Neutrophil (primary cell): ENCODE data around the gene SH3GL3.

ENCODE experiments used
- H3K27ac ChIP-seq: fragments of 200-600 bp; sonication (generic); 2 replicates; pipeline ENCODE4 v1.5.1; 2016; ENCODE audit warnings: mild to moderate bottlenecking, moderate library complexity
- H3K27me3 ChIP-seq: fragments of 200-600 bp; sonication (generic); 2 replicates; pipeline ENCODE4 v1.6.0; 2016; ENCODE audit warnings: mild to moderate bottlenecking
- H3K36me3 ChIP-seq: fragments of 200-600 bp; sonication (generic); 2 replicates; pipeline ENCODE4 v1.5.1; 2017
- H3K4me1 ChIP-seq, 2 experiments: fragments of 200-600 bp in 1 of 2; sonication (generic) in 1 of 2; 1 replicate in 1 of 2; 2 replicates in 1 of 2; pipeline versions ENCODE4 v1.5.1 to v1.6.1; 2013 to 2016; ENCODE audit warnings: low read depth in 1 of 2, low read length in 1 of 2, mild to moderate bottlenecking in 1 of 2, moderate library complexity in 1 of 2; ENCODE audit not compliant: control insufficient read depth in 1 of 2, insufficient read depth in 1 of 2
- H3K4me3 ChIP-seq, 2 experiments: fragments of 200-600 bp in 1 of 2; sonication (generic) in 1 of 2; 1 replicate in 1 of 2; 2 replicates in 1 of 2; pipeline ENCODE4 v1.5.1; 2013 to 2016; ENCODE audit warnings: low read depth in 1 of 2, low read length in 1 of 2, mild to moderate bottlenecking in 1 of 2, moderate library complexity in 1 of 2
- H3K9me3 ChIP-seq: fragments of 200-600 bp; sonication (generic); 2 replicates; pipeline ENCODE4 v1.5.1; 2016
- CTCF ChIP-seq: fragments of 200-600 bp; sonication (generic); IDR thresholded peaks from 2 replicates; pipeline ENCODE4 v1.5.1; 2016; ENCODE audit warnings: antibody characterized with exemption

SH3GL3 gene, protein sequence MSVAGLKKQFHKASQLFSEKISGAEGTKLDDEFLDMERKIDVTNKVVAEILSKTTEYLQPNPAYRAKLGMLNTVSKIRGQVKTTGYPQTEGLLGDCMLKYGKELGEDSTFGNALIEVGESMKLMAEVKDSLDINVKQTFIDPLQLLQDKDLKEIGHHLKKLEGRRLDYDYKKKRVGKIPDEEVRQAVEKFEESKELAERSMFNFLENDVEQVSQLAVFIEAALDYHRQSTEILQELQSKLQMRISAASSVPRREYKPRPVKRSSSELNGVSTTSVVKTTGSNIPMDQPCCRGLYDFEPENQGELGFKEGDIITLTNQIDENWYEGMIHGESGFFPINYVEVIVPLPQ

DNA sequence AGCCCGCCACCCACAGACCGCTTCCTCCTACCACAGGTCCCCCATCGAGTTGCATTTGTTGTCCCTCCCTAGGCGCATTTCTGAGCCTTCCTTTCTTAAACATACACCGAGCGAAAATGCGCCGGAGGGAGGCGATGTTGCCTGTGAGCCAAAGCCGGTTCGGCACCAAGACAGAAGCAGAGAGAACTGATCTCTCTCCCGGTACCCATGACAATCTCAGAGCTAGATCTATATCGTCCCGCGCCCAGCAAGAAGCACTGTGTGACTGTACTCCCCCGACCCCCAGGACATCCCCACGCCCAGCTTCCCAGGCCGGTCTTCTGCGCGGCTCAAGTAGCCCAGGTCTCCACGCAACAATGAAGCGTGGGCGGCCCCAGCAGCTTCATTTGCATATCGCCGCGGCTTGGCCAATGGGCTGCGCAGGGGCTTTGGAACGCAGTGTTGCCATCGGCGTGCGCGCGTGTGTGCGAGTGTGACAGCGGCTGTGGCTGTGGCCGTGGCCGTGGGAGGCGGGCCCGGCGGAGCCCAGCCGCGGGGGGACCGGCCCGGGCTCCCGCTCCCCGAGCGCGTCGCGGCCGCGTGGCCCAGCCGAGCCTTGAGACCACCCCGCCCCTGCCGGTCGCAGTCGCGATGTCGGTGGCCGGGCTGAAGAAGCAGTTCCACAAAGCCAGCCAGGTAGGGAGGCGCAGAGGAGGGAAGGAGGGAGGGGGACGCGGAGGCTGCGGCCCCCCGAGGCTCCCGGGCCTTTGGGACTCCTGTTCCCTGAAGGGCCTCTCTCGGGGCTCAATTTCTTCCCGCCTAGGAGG is at the start of gene SH3GL3:
Gene SH3GL3 (plus strand): TSS at position 438 of the 806 bp plus-strand sequence. CDS start 193 bp downstream, at position 631.
- Histone ChIP-seq H3K36me3 (no peaks in the 10 kb centered on the region), H3K4me1 (peaks cover 0 to 8% of the 10 kb centered on the region in 2 experiments), H3K27me3 (peaks cover 62% of the 10 kb centered on the region), H3K4me3 (no peak within 1 kb of the TSS), H3K9me3 (no peaks in the 10 kb centered on the region), H3K27ac (no peak within 1 kb of the TSS)
- TF ChIP-seq CTCF = no peak

GRCh38 chr15:83398626-83399025 is 48.5 kb upstream of the SH3GL3 start:
- TF ChIP-seq CTCF = no peak
- Histone ChIP-seq H3K4me1 (no peaks in the 10 kb centered on the region), H3K9me3 (no peaks in the 10 kb centered on the region), H3K4me3 (no peak overlapping the region), H3K27ac (no peak overlapping the region), H3K27me3 (peaks cover 16% of the 10 kb centered on the region), H3K36me3 (no peaks in the 10 kb centered on the region)

- Histone ChIP-seq H3K27ac (no peak overlapping the region), H3K4me1 (no peaks in the 10 kb centered on the region), H3K9me3 (no peaks in the 10 kb centered on the region), H3K4me3 (no peak overlapping the region), H3K27me3 (no peaks in the 10 kb centered on the region), H3K36me3 (no peaks in the 10 kb centered on the region)
- no peak for TF ChIP-seq CTCF
These were observed 43.0 kb upstream of the SH3GL3 start for GRCh38 chr15:83404121-83404520.

DNA sequence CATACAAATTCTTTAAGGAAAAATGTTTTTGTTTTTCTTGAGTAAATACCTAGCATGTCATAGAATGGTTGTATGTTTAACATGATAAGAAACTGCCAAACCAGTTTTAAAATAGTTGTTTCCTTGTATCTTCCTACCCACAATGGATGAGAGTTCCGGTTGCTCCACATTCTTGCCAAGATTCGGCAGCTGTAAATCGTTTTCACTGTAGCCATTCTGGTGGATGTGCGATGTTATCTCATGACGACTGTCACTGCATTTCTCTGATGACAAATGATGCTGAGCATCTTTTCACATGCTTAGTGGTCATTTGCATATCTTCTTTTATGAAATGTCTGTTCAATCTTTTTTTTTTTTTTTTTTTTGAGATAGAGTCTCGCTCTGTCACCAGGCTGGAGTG is 36.6 kb upstream of the SH3GL3 start:
- no peaks in the 10 kb centered on the region for H3K36me3 ChIP-seq
- TF ChIP-seq CTCF = no peak
- H3K4me1 ChIP-seq = no peaks in the 10 kb centered on the region

GRCh38 chr15:83413054-83413719 is 34.0 kb upstream of the SH3GL3 start:
- no peak overlapping the region for H3K4me3 ChIP-seq

More for the DNA sequence above, 36.6 kb upstream of the SH3GL3 start:
- Histone ChIP-seq H3K27ac (no peak overlapping the region), H3K4me3 (no peak overlapping the region), H3K27me3 (peaks cover 8% of the 10 kb centered on the region), H3K9me3 (no peaks in the 10 kb centered on the region)

More at GRCh38 chr15:83413054-83413719, 34.0 kb upstream of the SH3GL3 start:
- Histone ChIP-seq H3K36me3 (no peaks in the 10 kb centered on the region), H3K9me3 (no peaks in the 10 kb centered on the region), H3K27me3 (peaks cover 8% of the 10 kb centered on the region), H3K27ac (no peak overlapping the region), H3K4me1 (no peaks in the 10 kb centered on the region)
- no peak for TF ChIP-seq CTCF
